ENCODE results near the gene TMPRSS13.
A peak's percentile ranks its signal among the peaks of the same experiment; 100 is the strongest.
"Not testable (repeated sequence)": the region's sequence is repeated elsewhere in the genome, so short reads cannot be mapped to it uniquely, and the experiment has no call there.

The TMPRSS13 gene

DNA sequence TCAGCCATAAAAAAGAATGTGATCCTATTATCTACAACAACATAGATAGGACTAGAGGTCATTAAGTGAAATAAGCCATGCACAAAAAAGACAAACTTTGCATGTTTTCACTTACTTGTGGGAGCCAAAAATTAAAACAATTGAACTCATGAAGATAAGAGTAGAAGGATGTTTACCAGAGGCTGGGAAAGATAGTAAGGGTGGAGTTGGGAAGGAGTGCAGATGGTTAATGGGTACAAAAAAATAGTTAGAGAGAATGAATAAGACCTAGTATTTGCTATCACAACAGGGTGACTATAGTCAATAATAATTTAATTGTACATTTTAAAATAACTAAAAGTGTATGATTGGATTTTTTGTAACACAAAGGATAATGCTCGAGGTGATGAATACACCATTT, 29.7 kb upstream of the TMPRSS13 start:
- H3K4me3 ChIP-seq (replicated peaks; ENCODE audit: low read depth, low read length): no peak overlapping the region
- TF ChIP-seq, protein P1, sequence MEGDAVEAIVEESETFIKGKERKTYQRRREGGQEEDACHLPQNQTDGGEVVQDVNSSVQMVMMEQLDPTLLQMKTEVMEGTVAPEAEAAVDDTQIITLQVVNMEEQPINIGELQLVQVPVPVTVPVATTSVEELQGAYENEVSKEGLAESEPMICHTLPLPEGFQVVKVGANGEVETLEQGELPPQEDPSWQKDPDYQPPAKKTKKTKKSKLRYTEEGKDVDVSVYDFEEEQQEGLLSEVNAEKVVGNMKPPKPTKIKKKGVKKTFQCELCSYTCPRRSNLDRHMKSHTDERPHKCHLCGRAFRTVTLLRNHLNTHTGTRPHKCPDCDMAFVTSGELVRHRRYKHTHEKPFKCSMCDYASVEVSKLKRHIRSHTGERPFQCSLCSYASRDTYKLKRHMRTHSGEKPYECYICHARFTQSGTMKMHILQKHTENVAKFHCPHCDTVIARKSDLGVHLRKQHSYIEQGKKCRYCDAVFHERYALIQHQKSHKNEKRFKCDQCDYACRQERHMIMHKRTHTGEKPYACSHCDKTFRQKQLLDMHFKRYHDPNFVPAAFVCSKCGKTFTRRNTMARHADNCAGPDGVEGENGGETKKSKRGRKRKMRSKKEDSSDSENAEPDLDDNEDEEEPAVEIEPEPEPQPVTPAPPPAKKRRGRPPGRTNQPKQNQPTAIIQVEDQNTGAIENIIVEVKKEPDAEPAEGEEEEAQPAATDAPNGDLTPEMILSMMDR (IDR thresholded peaks at IDR 0.05; ENCODE audit: insufficient read depth, low read length, poor library complexity, severe bottlenecking): no peak
- no peak for DNase-seq (ENCODE audit: extremely low read depth, insufficient read length)
- H3K36me3 ChIP-seq (ENCODE audit: control insufficient read depth, insufficient read depth, low read length): no peaks in the 10 kb centered on the region
- H3K27me3 ChIP-seq (replicated peaks; ENCODE audit: control insufficient read depth, insufficient read depth, low read length): no peaks in the 10 kb centered on the region; the same call in 1 of the 2 replicates

DNA sequence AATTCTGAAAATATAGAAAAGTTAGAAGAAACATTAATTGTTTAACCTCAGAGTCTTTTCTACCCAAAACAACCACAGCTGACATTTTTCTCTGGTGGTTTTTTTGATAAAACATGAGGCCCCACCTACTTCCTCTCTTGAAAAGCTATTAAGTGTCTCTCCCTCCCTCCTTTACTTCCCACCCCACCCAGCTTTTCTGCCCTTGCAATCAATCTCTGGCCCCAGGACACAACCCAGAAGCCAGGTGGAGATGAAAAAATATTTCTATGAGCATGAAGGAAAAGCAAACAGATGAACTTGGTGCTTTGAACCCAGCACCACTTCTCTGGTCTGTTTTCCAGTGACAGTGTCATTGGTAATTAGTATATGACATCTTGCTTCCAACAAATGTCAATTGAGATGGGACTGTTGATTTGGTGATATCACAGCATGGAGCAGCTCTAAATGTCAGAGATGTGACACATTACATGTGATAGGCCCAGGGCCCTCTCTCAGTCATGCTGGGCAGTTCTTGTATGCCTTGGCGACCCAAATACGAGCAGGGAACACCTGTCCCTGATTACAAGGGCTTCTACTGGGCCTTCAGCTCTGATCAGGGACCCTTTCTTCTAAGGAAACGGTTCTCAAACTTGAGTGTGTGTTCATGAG, 23.9 kb upstream of the TMPRSS13 start:
- H3K4me3 ChIP-seq (replicated peaks; ENCODE audit: low read depth, low read length): no peak overlapping the region
- DNase-seq (ENCODE audit: extremely low read depth, insufficient read length): no peak
- TF ChIP-seq, protein P1 (IDR thresholded peaks at IDR 0.05; ENCODE audit: insufficient read depth, low read length, poor library complexity, severe bottlenecking): no peak
- H3K36me3 ChIP-seq (ENCODE audit: control insufficient read depth, insufficient read depth, low read length): no peaks in the 10 kb centered on the region
- no peaks in the 10 kb centered on the region; the same call in 1 of the 2 replicates for H3K27me3 ChIP-seq (replicated peaks; ENCODE audit: control insufficient read depth, insufficient read depth, low read length)

DNA sequence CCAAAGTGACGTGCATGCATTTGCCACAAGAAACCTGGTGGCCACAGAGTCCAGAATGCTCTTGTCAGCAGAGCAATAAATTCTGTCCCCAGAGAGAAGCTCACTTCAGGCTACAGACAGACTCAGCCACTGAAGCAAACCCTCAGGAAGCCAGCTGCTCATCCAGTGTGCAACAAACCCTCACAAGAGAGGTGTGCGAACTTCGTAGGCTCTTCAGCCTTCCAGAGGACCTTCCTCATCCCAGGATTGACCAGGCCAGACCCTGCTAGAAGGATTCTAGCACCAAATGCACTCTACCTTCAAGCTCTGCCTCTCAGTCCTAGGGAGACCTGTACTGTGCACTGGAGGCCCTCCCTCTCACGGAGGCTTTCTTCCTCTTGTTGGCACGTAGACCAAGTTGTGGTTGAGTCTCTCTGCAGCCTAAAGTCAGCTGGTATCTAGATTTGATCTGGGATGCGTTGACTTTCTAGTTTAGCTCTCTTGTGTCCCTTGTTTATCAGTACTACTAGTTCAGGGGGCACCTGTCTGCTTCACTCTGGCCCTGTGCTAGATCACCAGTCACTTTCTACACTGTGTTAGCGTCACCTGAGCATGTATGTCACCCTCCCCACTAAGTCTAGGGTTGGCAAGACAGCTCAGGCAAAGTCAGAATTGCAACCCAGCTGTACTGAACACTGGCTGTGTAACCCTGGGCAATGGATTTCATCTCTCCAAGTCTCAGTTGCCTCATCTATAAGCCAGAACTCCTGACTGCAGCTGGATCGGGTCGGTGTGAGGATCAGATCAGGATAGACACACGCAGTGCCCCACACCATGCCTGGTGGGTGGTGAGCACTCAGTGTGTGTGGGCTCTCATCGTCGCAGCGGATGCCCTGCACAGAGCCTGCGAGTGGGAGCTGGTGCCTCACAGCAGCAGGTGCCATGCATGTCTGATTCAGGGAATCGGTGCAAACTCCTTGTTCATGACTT, 22.1 kb upstream of the TMPRSS13 start:
- DNase-seq (ENCODE audit: extremely low read depth, insufficient read length): no peak
- TF ChIP-seq, protein P1 (IDR thresholded peaks at IDR 0.05; ENCODE audit: insufficient read depth, low read length, poor library complexity, severe bottlenecking): no peak
- H3K27me3 ChIP-seq (replicated peaks; ENCODE audit: control insufficient read depth, insufficient read depth, low read length): no peaks in the 10 kb centered on the region
- H3K4me3 ChIP-seq (replicated peaks; ENCODE audit: low read depth, low read length): no peak overlapping the region
- H3K36me3 ChIP-seq (ENCODE audit: control insufficient read depth, insufficient read depth, low read length): no peaks in the 10 kb centered on the region

DNA sequence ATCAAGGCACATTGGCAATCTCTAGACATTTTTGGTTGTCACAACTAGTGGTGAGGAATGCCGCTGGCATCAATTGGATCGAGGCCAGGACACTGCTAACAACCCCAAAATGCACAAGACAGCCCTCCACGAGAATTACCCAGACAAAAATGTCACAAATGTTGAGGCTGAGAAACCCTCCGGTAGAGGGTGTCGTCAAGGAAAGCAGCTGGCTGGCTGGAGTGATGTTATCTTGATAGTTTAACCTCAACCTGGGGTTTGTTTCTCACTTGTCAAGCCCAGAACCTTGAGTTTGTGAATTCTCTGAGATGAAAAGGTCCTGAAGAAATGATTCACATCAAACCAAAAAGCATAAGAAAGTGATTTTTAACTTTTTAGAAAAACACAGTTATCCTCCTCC, 21.1 kb upstream of the TMPRSS13 start:
- TF ChIP-seq, protein P1 (IDR thresholded peaks at IDR 0.05; ENCODE audit: insufficient read depth, low read length, poor library complexity, severe bottlenecking): peak; percentile 48
- no peak overlapping the region for H3K4me3 ChIP-seq (replicated peaks; ENCODE audit: low read depth, low read length)
- H3K36me3 ChIP-seq (ENCODE audit: control insufficient read depth, insufficient read depth, low read length): no peaks in the 10 kb centered on the region
- no peaks in the 10 kb centered on the region for H3K27me3 ChIP-seq (replicated peaks; ENCODE audit: control insufficient read depth, insufficient read depth, low read length)
- DNase-seq (ENCODE audit: extremely low read depth, insufficient read length): no peak

DNA sequence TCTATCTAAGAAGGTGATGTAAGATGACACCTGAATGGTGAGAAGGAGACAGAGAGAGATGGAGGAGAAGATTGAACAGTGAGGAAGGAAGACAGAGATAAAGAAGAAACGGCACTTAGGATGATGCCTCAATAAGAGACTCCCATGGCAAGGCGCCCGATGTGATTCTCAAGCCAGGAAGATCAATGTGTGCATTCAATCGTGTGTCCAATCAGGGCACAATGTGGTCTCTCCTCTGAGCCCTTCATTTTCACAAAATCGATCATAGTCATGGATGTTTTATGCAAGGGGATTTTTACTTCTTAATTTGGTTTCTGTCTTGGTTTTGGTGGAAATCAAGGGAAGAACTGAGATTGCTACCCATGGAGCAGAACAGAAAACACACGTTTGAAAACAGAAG, 19.9 kb upstream of the TMPRSS13 start:
- Histone ChIP-seq H3K4me3 (replicated peaks; ENCODE audit: low read depth, low read length) (no peak overlapping the region), H3K36me3 (ENCODE audit: control insufficient read depth, insufficient read depth, low read length) (no peaks in the 10 kb centered on the region), H3K27me3 (replicated peaks; ENCODE audit: control insufficient read depth, insufficient read depth, low read length) (no peaks in the 10 kb centered on the region)
- DNase-seq (ENCODE audit: extremely low read depth, insufficient read length): no peak
- TF ChIP-seq, protein P1 (IDR thresholded peaks at IDR 0.05; ENCODE audit: insufficient read depth, low read length, poor library complexity, severe bottlenecking): no peak

DNA sequence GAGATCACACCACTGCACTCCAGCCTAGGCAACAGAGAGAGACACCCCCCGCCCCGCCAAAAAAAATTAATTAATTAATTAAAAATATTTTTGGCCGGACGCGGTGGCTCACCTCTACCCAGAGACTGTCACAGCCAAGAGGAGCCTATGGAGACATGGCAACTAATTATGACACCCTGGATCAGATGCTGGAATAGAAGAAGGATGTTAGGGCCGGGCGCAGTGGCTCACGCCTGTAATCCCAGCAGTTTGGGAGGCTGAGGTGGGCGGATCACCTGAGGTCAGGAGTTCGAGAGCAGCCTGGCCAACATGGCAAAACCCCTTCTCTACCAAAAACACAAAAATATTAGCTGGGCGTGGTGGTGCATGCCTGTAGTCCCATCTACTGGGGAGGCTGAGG, 19.3 kb upstream of the TMPRSS13 start:
- H3K27me3 ChIP-seq (replicated peaks; ENCODE audit: control insufficient read depth, insufficient read depth, low read length); H3K36me3 ChIP-seq (ENCODE audit: control insufficient read depth, insufficient read depth, low read length); DNase-seq (ENCODE audit: extremely low read depth, insufficient read length); H3K4me3 ChIP-seq (replicated peaks; ENCODE audit: low read depth, low read length): not testable (repeated sequence)

DNA sequence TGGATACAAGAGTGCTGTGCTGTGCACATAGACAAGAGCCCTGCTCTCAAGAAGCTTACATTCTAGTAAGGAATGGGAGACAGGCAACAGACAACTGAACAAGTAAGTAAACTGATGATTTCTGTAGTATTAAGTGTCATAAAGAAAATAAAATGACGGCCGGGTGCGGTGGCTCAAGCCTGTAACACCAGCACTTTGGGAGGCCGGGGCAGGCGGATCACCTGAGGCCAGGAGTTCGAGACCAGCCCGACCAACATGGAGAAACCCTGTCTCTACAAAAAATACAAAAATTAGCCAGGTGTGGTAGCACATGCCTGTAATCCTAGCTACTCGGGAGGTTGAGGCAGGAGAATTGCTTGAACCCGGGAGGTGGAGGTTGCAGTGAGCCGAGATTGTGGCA, 18.5 kb upstream of the TMPRSS13 start:
- not testable (repeated sequence) for DNase-seq (ENCODE audit: extremely low read depth, insufficient read length); H3K36me3 ChIP-seq (ENCODE audit: control insufficient read depth, insufficient read depth, low read length); H3K27me3 ChIP-seq (replicated peaks; ENCODE audit: control insufficient read depth, insufficient read depth, low read length)

More for the DNA sequence above, 18.5 kb upstream of the TMPRSS13 start:
- H3K4me3 ChIP-seq (replicated peaks; ENCODE audit: low read depth, low read length): not testable (repeated sequence)
